HepG2 (cell line): ENCODE data around the gene MRPL14. TPM values are rescaled to one million over a fixed set of nuclear protein-coding genes. Genes with fewer than 3 reads are reported as not detected.

ENCODE experiments used
- AHR ChIP-seq: IDR thresholded peaks from 2 replicates; pipeline ENCODE4 v1.6.1; 2018; ENCODE audit warnings: missing genetic modification reagents, missing compliant biosample characterization
- ARNT ChIP-seq: fragments of 450-650 bp; IDR thresholded peaks from 2 replicates; pipeline ENCODE4 v1.6.1; 2017
- BORCS8-MEF2B ChIP-seq: sonication (generic); formaldehyde crosslinking; IDR thresholded peaks from 2 replicates; pipeline ENCODE4 v1.8.0; 2022; ENCODE audit warnings: mild to moderate bottlenecking, missing genetic modification reagents
- ELF4 ChIP-seq: sonication (generic); formaldehyde crosslinking; IDR thresholded peaks from 2 replicates; pipeline ENCODE4 v1.5.0; 2020; ENCODE audit warnings: missing genetic modification reagents, mild to moderate bottlenecking, moderate library complexity, borderline replicate concordance
- EZH2 ChIP-seq: conservative IDR thresholded peaks from 2 replicates; pipeline ENCODE4 v1.6.1; 2012; ENCODE audit warnings: mild to moderate bottlenecking, low read depth, low read length, moderate library complexity
- GABPB1 ChIP-seq: IDR thresholded peaks from 2 replicates; pipeline ENCODE4 v1.6.1; 2016; ENCODE audit warnings: mild to moderate bottlenecking, missing genetic modification reagents, moderate library complexity, missing compliant biosample characterization
- PAF1 ChIP-seq: IDR thresholded peaks from 2 replicates; pipeline ENCODE4 v1.6.1; 2016; ENCODE audit warnings: missing genetic modification reagents, missing compliant biosample characterization
- PHF5A ChIP-seq: IDR thresholded peaks from one replicate; pipeline ENCODE4 v1.6.1; 2018; ENCODE audit warnings: low read depth, missing genetic modification reagents; ENCODE audit not compliant: unreplicated experiment
- SRY ChIP-seq: sonication (generic); formaldehyde crosslinking; IDR thresholded peaks from 2 replicates; pipeline ENCODE4 v1.8.0; 2022; ENCODE audit warnings: mild to moderate bottlenecking, missing genetic modification reagents
- TBX2 ChIP-seq: sonication (generic); formaldehyde crosslinking; IDR thresholded peaks from 2 replicates; pipeline ENCODE4 v1.5.0; 2020; ENCODE audit warnings: missing genetic modification reagents, mild to moderate bottlenecking, borderline replicate concordance
- XBP1 ChIP-seq: sonication (generic); formaldehyde crosslinking; IDR thresholded peaks from 2 replicates; pipeline ENCODE4 v1.5.0; 2020; ENCODE audit warnings: missing genetic modification reagents
- ZNF12 ChIP-seq: sonication (generic); formaldehyde crosslinking; IDR thresholded peaks from 2 replicates; pipeline ENCODE4 v1.5.0; 2020; ENCODE audit warnings: missing genetic modification reagents
- ZNF891 ChIP-seq: sonication (generic); formaldehyde crosslinking; IDR thresholded peaks from 2 replicates; pipeline ENCODE4 v1.5.0; 2020; ENCODE audit warnings: mild to moderate bottlenecking, missing genetic modification reagents
- polyA plus RNA-seq, 8 experiments: library from polyadenylated mRNA; depleted of rRNA in 3 of 8; stranded (reverse) in 7 of 8; unstranded in 1 of 8; fragments of >200 nt; fragmentation: Illumina TruSeq in 4 of 8; extraction: Trizol in 4 of 8; gene quantifications; 2 replicates each; pipeline versions ENCODE4 v1.2.1 to v1.2.3, GENCODE V29; 2011 to 2016; ENCODE audit warnings: low read depth in 4 of 8, missing spikeins in 1 of 8, mixed read lengths in 1 of 8; ENCODE audit not compliant: insufficient read depth in 1 of 8
- total RNA-seq, 5 experiments: library from RNA; depleted of rRNA; stranded (reverse); fragments of >200 nt; fragmentation: Illumina TruSeq; extraction: Trizol; gene quantifications; 2 replicates each; pipeline ENCODE4 v1.2.3, GENCODE V29; 2016; ENCODE audit warnings: low read depth in 1 of 5
- TF ChIP-seq, protein P1 (sequence below): sonication (generic); formaldehyde crosslinking; IDR thresholded peaks from 2 replicates; pipeline ENCODE4 v1.8.0; 2022; ENCODE audit warnings: missing genetic modification reagents, mild to moderate bottlenecking, borderline replicate concordance
- TF ChIP-seq, protein P2 (sequence below): IDR thresholded peaks from 2 replicates; pipeline ENCODE4 v1.6.1; 2016; ENCODE audit warnings: low read depth, missing genetic modification reagents, missing compliant biosample characterization
- TF ChIP-seq, protein P3 (sequence below): sonication (generic); formaldehyde crosslinking; IDR thresholded peaks from 2 replicates; pipeline ENCODE4 v1.5.1; 2020; ENCODE audit warnings: mild to moderate bottlenecking, missing genetic modification reagents, moderate library complexity
- TF ChIP-seq, protein P4 (sequence below): sonication (generic); formaldehyde crosslinking; IDR thresholded peaks from 2 replicates; pipeline ENCODE4 v1.5.1; 2020; ENCODE audit warnings: missing genetic modification reagents, mild to moderate bottlenecking, borderline replicate concordance
- TF ChIP-seq, protein P5 (sequence below): sonication (generic); formaldehyde crosslinking; IDR thresholded peaks from 2 replicates; pipeline ENCODE4 v1.8.1; 2022; ENCODE audit warnings: mild to moderate bottlenecking, missing genetic modification reagents

The MRPL14 gene
- total and polyA plus RNA-seq, 2 of the 13 experiments (the other 11 are each of a cell fraction or from before 2014, with no cell fraction given), result 157 to 178 TPM

DNA sequence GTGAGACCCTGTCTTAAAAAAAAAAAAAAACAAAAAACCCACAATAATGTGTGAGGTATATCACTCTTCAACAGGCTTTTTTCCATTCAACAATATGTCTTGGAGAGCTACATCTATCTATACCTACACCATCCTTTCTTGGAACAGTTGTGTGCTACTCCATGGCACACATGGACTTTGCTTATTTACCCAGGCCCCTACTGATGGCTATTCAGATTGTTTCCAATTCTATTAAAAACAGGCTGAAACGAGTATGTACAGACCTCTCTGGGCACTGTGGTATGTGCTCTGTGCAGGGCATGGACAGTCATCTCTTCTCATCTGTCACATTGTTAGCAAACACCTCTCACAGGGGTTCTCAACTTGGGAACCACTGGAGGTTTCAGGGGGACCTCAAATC lies 28.1 kb downstream of the MRPL14 start (continued):
- TF ChIP-seq, protein P1, sequence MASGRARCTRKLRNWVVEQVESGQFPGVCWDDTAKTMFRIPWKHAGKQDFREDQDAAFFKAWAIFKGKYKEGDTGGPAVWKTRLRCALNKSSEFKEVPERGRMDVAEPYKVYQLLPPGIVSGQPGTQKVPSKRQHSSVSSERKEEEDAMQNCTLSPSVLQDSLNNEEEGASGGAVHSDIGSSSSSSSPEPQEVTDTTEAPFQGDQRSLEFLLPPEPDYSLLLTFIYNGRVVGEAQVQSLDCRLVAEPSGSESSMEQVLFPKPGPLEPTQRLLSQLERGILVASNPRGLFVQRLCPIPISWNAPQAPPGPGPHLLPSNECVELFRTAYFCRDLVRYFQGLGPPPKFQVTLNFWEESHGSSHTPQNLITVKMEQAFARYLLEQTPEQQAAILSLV, result no peak
- no peak for TF ChIP-seq PAF1 (CRISPR knock-in tag)
- TF ChIP-seq, protein P2, sequence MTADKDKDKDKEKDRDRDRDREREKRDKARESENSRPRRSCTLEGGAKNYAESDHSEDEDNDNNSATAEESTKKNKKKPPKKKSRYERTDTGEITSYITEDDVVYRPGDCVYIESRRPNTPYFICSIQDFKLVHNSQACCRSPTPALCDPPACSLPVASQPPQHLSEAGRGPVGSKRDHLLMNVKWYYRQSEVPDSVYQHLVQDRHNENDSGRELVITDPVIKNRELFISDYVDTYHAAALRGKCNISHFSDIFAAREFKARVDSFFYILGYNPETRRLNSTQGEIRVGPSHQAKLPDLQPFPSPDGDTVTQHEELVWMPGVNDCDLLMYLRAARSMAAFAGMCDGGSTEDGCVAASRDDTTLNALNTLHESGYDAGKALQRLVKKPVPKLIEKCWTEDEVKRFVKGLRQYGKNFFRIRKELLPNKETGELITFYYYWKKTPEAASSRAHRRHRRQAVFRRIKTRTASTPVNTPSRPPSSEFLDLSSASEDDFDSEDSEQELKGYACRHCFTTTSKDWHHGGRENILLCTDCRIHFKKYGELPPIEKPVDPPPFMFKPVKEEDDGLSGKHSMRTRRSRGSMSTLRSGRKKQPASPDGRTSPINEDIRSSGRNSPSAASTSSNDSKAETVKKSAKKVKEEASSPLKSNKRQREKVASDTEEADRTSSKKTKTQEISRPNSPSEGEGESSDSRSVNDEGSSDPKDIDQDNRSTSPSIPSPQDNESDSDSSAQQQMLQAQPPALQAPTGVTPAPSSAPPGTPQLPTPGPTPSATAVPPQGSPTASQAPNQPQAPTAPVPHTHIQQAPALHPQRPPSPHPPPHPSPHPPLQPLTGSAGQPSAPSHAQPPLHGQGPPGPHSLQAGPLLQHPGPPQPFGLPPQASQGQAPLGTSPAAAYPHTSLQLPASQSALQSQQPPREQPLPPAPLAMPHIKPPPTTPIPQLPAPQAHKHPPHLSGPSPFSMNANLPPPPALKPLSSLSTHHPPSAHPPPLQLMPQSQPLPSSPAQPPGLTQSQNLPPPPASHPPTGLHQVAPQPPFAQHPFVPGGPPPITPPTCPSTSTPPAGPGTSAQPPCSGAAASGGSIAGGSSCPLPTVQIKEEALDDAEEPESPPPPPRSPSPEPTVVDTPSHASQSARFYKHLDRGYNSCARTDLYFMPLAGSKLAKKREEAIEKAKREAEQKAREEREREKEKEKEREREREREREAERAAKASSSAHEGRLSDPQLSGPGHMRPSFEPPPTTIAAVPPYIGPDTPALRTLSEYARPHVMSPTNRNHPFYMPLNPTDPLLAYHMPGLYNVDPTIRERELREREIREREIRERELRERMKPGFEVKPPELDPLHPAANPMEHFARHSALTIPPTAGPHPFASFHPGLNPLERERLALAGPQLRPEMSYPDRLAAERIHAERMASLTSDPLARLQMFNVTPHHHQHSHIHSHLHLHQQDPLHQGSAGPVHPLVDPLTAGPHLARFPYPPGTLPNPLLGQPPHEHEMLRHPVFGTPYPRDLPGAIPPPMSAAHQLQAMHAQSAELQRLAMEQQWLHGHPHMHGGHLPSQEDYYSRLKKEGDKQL (CRISPR knock-in tag), result no peak
- TF ChIP-seq, protein P3, sequence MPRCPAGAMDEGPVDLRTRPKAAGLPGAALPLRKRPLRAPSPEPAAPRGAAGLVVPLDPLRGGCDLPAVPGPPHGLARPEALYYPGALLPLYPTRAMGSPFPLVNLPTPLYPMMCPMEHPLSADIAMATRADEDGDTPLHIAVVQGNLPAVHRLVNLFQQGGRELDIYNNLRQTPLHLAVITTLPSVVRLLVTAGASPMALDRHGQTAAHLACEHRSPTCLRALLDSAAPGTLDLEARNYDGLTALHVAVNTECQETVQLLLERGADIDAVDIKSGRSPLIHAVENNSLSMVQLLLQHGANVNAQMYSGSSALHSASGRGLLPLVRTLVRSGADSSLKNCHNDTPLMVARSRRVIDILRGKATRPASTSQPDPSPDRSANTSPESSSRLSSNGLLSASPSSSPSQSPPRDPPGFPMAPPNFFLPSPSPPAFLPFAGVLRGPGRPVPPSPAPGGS (CRISPR knock-in tag), result 0 out of 2 replicates have a peak, but pooled peaks have one; percentile 27
- TF ChIP-seq, protein P4, sequence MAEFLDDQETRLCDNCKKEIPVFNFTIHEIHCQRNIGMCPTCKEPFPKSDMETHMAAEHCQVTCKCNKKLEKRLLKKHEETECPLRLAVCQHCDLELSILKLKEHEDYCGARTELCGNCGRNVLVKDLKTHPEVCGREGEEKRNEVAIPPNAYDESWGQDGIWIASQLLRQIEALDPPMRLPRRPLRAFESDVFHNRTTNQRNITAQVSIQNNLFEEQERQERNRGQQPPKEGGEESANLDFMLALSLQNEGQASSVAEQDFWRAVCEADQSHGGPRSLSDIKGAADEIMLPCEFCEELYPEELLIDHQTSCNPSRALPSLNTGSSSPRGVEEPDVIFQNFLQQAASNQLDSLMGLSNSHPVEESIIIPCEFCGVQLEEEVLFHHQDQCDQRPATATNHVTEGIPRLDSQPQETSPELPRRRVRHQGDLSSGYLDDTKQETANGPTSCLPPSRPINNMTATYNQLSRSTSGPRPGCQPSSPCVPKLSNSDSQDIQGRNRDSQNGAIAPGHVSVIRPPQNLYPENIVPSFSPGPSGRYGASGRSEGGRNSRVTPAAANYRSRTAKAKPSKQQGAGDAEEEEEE, result no peak
- no peak for TF ChIP-seq ARNT
- no peak for TF ChIP-seq GABPB1 (CRISPR knock-in tag)
- 0 out of 2 replicates have a peak, but pooled peaks have one; percentile 17 for TF ChIP-seq ZNF12 (CRISPR knock-in tag)
- TF ChIP-seq ELF4, result no peak
- TF ChIP-seq, protein P5, sequence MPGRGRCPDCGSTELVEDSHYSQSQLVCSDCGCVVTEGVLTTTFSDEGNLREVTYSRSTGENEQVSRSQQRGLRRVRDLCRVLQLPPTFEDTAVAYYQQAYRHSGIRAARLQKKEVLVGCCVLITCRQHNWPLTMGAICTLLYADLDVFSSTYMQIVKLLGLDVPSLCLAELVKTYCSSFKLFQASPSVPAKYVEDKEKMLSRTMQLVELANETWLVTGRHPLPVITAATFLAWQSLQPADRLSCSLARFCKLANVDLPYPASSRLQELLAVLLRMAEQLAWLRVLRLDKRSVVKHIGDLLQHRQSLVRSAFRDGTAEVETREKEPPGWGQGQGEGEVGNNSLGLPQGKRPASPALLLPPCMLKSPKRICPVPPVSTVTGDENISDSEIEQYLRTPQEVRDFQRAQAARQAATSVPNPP (CRISPR knock-in tag), result no peak
- no peak for TF ChIP-seq TBX2
- no peak for TF ChIP-seq XBP1 (CRISPR knock-in tag)
- TF ChIP-seq ZNF891 (CRISPR knock-in tag), result no peak
- TF ChIP-seq SRY, result no peak
- no peak for TF ChIP-seq EZH2
- TF ChIP-seq PHF5A (CRISPR knock-in tag), result no peak
- TF ChIP-seq AHR (CRISPR knock-in tag), result no peak
- TF ChIP-seq BORCS8-MEF2B, result no peak
